Panc1 (cell line): ENCODE results near the gene CAMK1G.

ENCODE experiments used
- SIN3A ChIP-seq: IDR thresholded peaks from 2 replicates; pipeline ENCODE4 v1.6.1; 2012; ENCODE audit warnings: low read depth, mild to moderate bottlenecking, low read length, moderate library complexity, borderline replicate concordance; ENCODE audit not compliant: insufficient read depth
- TF ChIP-seq, protein P1 (sequence below): fragments of 450-650 bp; IDR thresholded peaks from 2 replicates; pipeline ENCODE4 v1.5.1; 2017; ENCODE audit warnings: mild to moderate bottlenecking

DNA sequence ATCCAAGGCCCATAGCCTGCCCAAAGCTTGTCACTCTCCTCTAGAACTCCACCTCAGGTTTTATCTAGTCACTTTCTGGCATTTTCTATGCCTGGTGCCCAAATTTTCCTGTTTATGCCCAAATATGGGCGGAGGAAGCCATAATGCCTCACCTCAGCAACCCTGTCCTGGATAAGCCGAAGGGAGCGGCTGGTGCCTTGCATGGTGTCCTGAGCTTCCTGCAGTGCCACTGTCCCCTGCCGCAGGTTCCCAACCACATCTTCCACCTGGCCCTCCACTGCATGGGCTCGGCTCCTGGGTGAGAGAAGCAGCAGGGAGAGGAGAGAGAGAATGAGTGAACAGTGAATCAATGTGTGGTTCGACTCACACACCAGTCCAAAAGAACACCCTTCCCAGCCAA is 34.2 kb downstream of the CAMK1G start:
- TF ChIP-seq, protein P1, sequence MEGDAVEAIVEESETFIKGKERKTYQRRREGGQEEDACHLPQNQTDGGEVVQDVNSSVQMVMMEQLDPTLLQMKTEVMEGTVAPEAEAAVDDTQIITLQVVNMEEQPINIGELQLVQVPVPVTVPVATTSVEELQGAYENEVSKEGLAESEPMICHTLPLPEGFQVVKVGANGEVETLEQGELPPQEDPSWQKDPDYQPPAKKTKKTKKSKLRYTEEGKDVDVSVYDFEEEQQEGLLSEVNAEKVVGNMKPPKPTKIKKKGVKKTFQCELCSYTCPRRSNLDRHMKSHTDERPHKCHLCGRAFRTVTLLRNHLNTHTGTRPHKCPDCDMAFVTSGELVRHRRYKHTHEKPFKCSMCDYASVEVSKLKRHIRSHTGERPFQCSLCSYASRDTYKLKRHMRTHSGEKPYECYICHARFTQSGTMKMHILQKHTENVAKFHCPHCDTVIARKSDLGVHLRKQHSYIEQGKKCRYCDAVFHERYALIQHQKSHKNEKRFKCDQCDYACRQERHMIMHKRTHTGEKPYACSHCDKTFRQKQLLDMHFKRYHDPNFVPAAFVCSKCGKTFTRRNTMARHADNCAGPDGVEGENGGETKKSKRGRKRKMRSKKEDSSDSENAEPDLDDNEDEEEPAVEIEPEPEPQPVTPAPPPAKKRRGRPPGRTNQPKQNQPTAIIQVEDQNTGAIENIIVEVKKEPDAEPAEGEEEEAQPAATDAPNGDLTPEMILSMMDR: no peak
- no peak for TF ChIP-seq SIN3A
